ENCODE data around the gene MRPL40.
"Not testable (repeated sequence)": the region's sequence is repeated elsewhere in the genome, so short reads cannot be mapped to it uniquely, and the experiment has no call there.

The MRPL40 gene

GRCh38 chr22:19407649-19408606, 24.4 kb upstream of the MRPL40 start:
- peak; percentile 27 for DNase-seq

- DNase-seq: no peak
These were observed 21.2 kb upstream of the MRPL40 start for GRCh38 chr22:19410941-19411689.

- no peak for DNase-seq
These were observed 20.7 kb upstream of the MRPL40 start for GRCh38 chr22:19411690-19412045.

- DNase-seq: no peak
These were observed 19.9 kb upstream of the MRPL40 start for GRCh38 chr22:19412478-19412877.

GRCh38 chr22:19412923-19413322, 19.4 kb upstream of the MRPL40 start:
- DNase-seq: no peak

GRCh38 chr22:19419086-19419463, 13.3 kb upstream of the MRPL40 start:
- DNase-seq: no peak

GRCh38 chr22:19419464-19420178, 12.7 kb upstream of the MRPL40 start:
- no peak for DNase-seq

GRCh38 chr22:19420321-19420720, 12.0 kb upstream of the MRPL40 start:
- DNase-seq: no peak

- no peak for DNase-seq
These were observed 9.7 kb upstream of the MRPL40 start for GRCh38 chr22:19422440-19423301.

GRCh38 chr22:19424186-19424500, 8.2 kb upstream of the MRPL40 start:
- DNase-seq: no peak

- peak; percentile 69 for DNase-seq
These were observed 2.1 kb upstream of the MRPL40 start for GRCh38 chr22:19429950-19430889.

GRCh38 chr22:19430890-19431541, 1.3 kb upstream of the MRPL40 start:
- peak; percentile 40 for DNase-seq

- peak; percentile 78 for DNase-seq
These were observed 654 bp upstream of the MRPL40 start, which contains the start of gene HIRA for GRCh38 chr22:19431649-19432132. TSS of gene HIRA (minus strand) at chr22:19431733. CDS start at chr22:19431476, 257 bp downstream.

GRCh38 chr22:19434401-19434800, 2.1 kb downstream of the MRPL40 start:
- DNase-seq: no peak

GRCh38 chr22:19434829-19435580, 2.7 kb downstream of the MRPL40 start:
- DNase-seq: no peak

- not testable (repeated sequence) for DNase-seq
These were observed 4.3 kb downstream of the MRPL40 start for GRCh38 chr22:19436444-19437161.

- DNase-seq: no peak
These were observed 6.0 kb downstream of the MRPL40 start for GRCh38 chr22:19438298-19438697.

- DNase-seq: no peak
These were observed 8.3 kb downstream of the MRPL40 start for GRCh38 chr22:19440411-19441195.

Measured in fibroblast of skin of scalp (primary cell).